K562 treated with DMSO at 1 percent for 48 hours (cell line): ENCODE data around the gene MEIS1. TPM values are rescaled to one million over a fixed set of nuclear protein-coding genes. Genes with fewer than 3 reads are reported as not detected.

Experiments used
- total RNA-seq: library from RNA; unstranded; fragments of 300-600 nt; gene quantifications from 2 replicates; pipeline ENCODE4 v1.2.3, GENCODE V29; 2022; ENCODE audit warnings: low replicate concordance; ENCODE audit errors: extremely low read depth

MEIS1 gene
- not detected in 2 replicates for total RNA-seq

DNA sequence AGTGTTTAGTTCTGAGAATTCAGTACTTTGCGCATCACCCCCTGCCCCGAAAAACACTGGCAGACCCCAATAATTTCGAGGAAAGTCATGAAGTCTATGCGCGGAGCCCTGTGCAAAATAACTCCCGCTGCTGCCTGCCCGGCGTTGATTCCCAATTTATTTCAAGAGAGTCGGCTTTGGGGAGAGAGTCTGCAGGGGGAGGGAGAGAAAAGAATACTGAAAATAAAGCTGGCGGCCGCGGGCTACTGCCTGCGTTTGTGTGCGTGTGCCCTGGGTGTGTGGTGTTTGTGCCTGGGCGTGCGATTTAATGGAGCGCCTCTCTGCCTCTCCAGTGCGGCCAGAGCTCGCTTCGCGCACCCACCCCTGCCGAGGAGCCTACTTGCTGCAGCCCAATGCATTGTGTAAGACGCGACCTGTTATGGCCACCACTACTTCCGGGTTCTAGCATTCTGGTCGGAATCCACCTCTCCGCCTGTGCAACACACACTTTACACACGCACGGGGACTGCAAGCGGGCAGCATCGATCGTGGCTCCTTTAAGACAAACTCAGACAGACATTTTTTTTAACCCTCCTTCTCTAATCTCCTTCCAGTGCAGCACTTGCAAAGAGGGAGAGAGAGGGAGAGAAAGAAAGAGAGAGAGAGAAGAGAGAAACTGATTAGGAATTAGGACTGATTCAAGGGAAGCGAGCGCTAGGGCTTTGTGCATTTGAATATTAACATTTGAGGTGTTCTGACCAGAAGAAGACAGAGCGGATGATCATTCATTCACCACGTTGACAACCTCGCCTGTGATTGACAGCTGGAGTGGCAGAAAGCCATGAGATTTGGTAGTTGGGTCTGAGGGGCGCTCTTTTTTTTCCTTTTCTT is at the start of gene MEIS1:
Gene MEIS1, plus strand, starts transcription at position 447 of the 870 bp plus-strand sequence. CDS start 732 bp downstream, outside the sequence.

